Keratinocyte (primary cell): ENCODE results near the gene MIDN. TPM values are rescaled to one million over a fixed set of nuclear protein-coding genes. Genes with fewer than 3 reads are reported as not detected.
A peak's percentile ranks its signal among the peaks of the same experiment; 100 is the strongest.

ENCODE experiments used
- DNase-seq: peaks from one replicate; pipeline ENCODE4 v3.0.0-alpha.2; 2011; ENCODE audit warnings: low read depth, missing footprints, low spot score
- FAIRE-seq: peaks from 2 replicates; lab custom pipeline; 2011; peaks lifted over from hg19 to GRCh38; lab: Jason Lieb, UNC
- H2AFZ ChIP-seq: 2 replicates; pipeline ENCODE4 v1.6.0; 2012; ENCODE audit warnings: low read length, control low read depth, inconsistent platforms; ENCODE audit not compliant: control insufficient read depth
- H3K27ac ChIP-seq: 2 replicates; pipeline ENCODE4 v1.5.1; 2011; ENCODE audit warnings: low read length; ENCODE audit not compliant: control insufficient read depth, insufficient read depth
- H3K27me3 ChIP-seq: 3 replicates; pipeline ENCODE4 v1.6.0; 2011; ENCODE audit warnings: low read length; ENCODE audit not compliant: control insufficient read depth, insufficient read depth; ENCODE audit errors: extremely low read depth
- H3K36me3 ChIP-seq, 2 experiments: 2 replicates in 1 of 2; 3 replicates in 1 of 2; pipeline ENCODE4 v1.5.1; 2011; ENCODE audit warnings: low read length in 2 of 2, mild to moderate bottlenecking in 1 of 2; ENCODE audit not compliant: control insufficient read depth in 2 of 2, insufficient read depth in 2 of 2; ENCODE audit errors: extremely low read depth in 1 of 2
- H3K4me1 ChIP-seq: 3 replicates; pipeline ENCODE4 v1.5.1; 2011; ENCODE audit warnings: low read length; ENCODE audit not compliant: control insufficient read depth, insufficient read depth; ENCODE audit errors: extremely low read depth
- H3K4me2 ChIP-seq: 3 replicates; pipeline ENCODE4 v1.6.0; 2011; ENCODE audit warnings: low read depth, low read length; ENCODE audit not compliant: control insufficient read depth, insufficient read depth; ENCODE audit errors: extremely low read depth
- H3K4me3 ChIP-seq, 3 experiments: fragments of 200-600 bp in 1 of 3; sonication (generic) in 1 of 3; 2 replicates in 2 of 3; 3 replicates in 1 of 3; pipeline ENCODE4 v1.5.1; 2011 to 2016; ENCODE audit warnings: low read length in 3 of 3, mild to moderate bottlenecking in 3 of 3, control low read depth in 2 of 3, inconsistent platforms in 1 of 3, low read depth in 1 of 3, mixed read lengths in 1 of 3, mixed run types in 1 of 3, moderate library complexity in 1 of 3; ENCODE audit not compliant: control insufficient read depth in 2 of 3, insufficient read depth in 2 of 3; ENCODE audit errors: extremely low read depth in 1 of 3
- H3K79me2 ChIP-seq: 2 replicates; pipeline ENCODE4 v1.6.0; 2012; ENCODE audit warnings: low read length; ENCODE audit not compliant: control insufficient read depth, insufficient read depth
- H3K9ac ChIP-seq: 3 replicates; pipeline ENCODE4 v1.6.0; 2011; ENCODE audit warnings: low read length; ENCODE audit not compliant: control insufficient read depth, insufficient read depth; ENCODE audit errors: extremely low read depth
- H3K9me1 ChIP-seq: 3 replicates; pipeline ENCODE4 v1.6.0; 2011; ENCODE audit warnings: low read length; ENCODE audit not compliant: control insufficient read depth, insufficient read depth; ENCODE audit errors: extremely low read depth
- H3K9me3 ChIP-seq: 2 replicates; pipeline ENCODE4 v1.5.1; 2012; ENCODE audit warnings: low read depth, low read length; ENCODE audit not compliant: control insufficient read depth
- H4K20me1 ChIP-seq: 3 replicates; pipeline ENCODE4 v1.6.0; 2011; ENCODE audit warnings: low read length; ENCODE audit not compliant: control insufficient read depth, insufficient read depth; ENCODE audit errors: extremely low read depth
- CTCF ChIP-seq, 3 experiments: IDR thresholded peaks in 1 of 3; conservative IDR thresholded peaks in 1 of 3; optimal IDR thresholded peaks in 1 of 3; 2 replicates in 2 of 3; 3 replicates in 1 of 3; pipeline versions ENCODE3 to v1.5.1; 2011; ENCODE audit warnings: low read length in 3 of 3, mild to moderate bottlenecking in 3 of 3, moderate library complexity in 2 of 3, control low read depth in 1 of 3, inconsistent platforms in 1 of 3; ENCODE audit not compliant: insufficient read depth in 2 of 3; ENCODE audit errors: extremely low read depth in 1 of 3
- EZH2 ChIP-seq: IDR thresholded peaks from one replicate; pipeline ENCODE4 v1.6.1; 2012; ENCODE audit warnings: inconsistent platforms, mild to moderate bottlenecking, low read length, moderate library complexity
- dilution Hi-C: fragments of 300-500 bp; cut with MboI; formaldehyde crosslinking; loops from one replicate; pipeline ENCODE4 v1.7.0; 2020; ENCODE audit warnings: low sequenced_read_pairs; ENCODE audit not compliant: extremely low pct_ligation_motif_present
- polyA plus RNA-seq, 5 experiments: library from polyadenylated mRNA; depleted of rRNA in 3 of 5; stranded (reverse) in 3 of 5; stranded (forward) in 1 of 5; unstranded in 1 of 5; fragments of >200 nt; gene quantifications; 1 replicate in 1 of 5; 2 replicates in 3 of 5; 3 replicates in 1 of 5; pipeline versions ENCODE4 v1.2.1 to v1.2.3, GENCODE V29; 2011 to 2012; ENCODE audit warnings: missing spikeins in 2 of 5, low read depth in 1 of 5, low replicate concordance in 1 of 5

Gene MIDN
- polyA plus RNA-seq, 1 donor (not counting 4 experiments of a cell fraction or from before 2014, with no cell fraction given): 4.7 TPM

GRCh38 chr19:1276628-1277022, 28.2 kb downstream of the MIDN start:
- dilution Hi-C loops: no loop called here
- Histone ChIP-seq H3K4me1 (peaks cover 30% of the 10 kb centered on the region), H3K4me3 (peak overlapping the region; percentile 69 to 84 (median 80)), H2AFZ (no peak overlapping the region), H3K36me3 (peaks cover 28 to 46% of the 10 kb centered on the region in 2 experiments), H3K79me2 (peaks cover 38% of the 10 kb centered on the region), H3K27ac (peak overlapping the region; percentile 90), H3K9me3 (no peaks in the 10 kb centered on the region), H3K9ac (peak overlapping the region; percentile 90), H4K20me1 (peaks cover 10% of the 10 kb centered on the region), H3K4me2 (peak overlapping the region; percentile 94), H3K27me3 (no peaks in the 10 kb centered on the region), H3K9me1 (no peaks in the 10 kb centered on the region)
- no peak for FAIRE-seq
- TF ChIP-seq EZH2 (no peak), CTCF (optimal IDR thresholded peaks at IDR 0.05 in 1 of 3, IDR thresholded peaks at IDR 0.05 in 1 of 3, conservative IDR thresholded peaks at IDR 0.05 in 1 of 3; ENCODE audit: extremely low read depth in 1 of 3, insufficient read depth in 2 of 3, low read length in 3 of 3) (no peak)
- no peak for DNase-seq

GRCh38 chr19:1277061-1277460, 28.7 kb downstream of the MIDN start:
- Histone ChIP-seq H4K20me1 (peaks cover 10% of the 10 kb centered on the region), H3K9me3 (no peaks in the 10 kb centered on the region), H3K36me3 (peaks cover 24 to 41% of the 10 kb centered on the region in 2 experiments), H3K9me1 (no peaks in the 10 kb centered on the region), H3K27me3 (no peaks in the 10 kb centered on the region), H2AFZ (no peak overlapping the region), H3K4me2 (no peak overlapping the region), H3K27ac (no peak overlapping the region), H3K4me3 (no peak overlapping the region), H3K4me1 (peaks cover 26% of the 10 kb centered on the region), H3K79me2 (peaks cover 34% of the 10 kb centered on the region), H3K9ac (no peak overlapping the region)
- no peak for TF ChIP-seq EZH2
- TF ChIP-seq CTCF (optimal IDR thresholded peaks at IDR 0.05 in 1 of 3, IDR thresholded peaks at IDR 0.05 in 1 of 3, conservative IDR thresholded peaks at IDR 0.05 in 1 of 3; ENCODE audit: extremely low read depth in 1 of 3, insufficient read depth in 2 of 3, low read length in 3 of 3): no peak
- DNase-seq: no peak
- FAIRE-seq: no peak
- dilution Hi-C loops: no loop called here
